Activated CD8-positive, alpha-beta T cell treated with anti-CD3 and anti-CD28 coated beads, Interleukin-2, amount 10 ng/mL, durations not matched to agents 7 days and 5 days (primary cell): ENCODE results near the gene PRR9. TPM values are rescaled to one million over a fixed set of nuclear protein-coding genes. Genes with fewer than 3 reads are reported as not detected.

Experiments
- ATAC-seq: fragments of 150-1000 bp; cut with Tn5 transposase; one replicate; pipeline ENCODE4 v1.10.0; 2021; ENCODE audit warnings: moderate library complexity
- CTCF ChIA-PET: fragments of 350-600 bp; sonication (Branson Sonifier 250); formaldehyde crosslinking; loops from one replicate; lab custom pipeline; 2021; ENCODE audit warnings: antibody characterized with exemption; lab: Charles Lee
- POLR2A ChIA-PET: fragments of 350-600 bp; sonication (Branson Sonifier 250); formaldehyde crosslinking; loops from one replicate; lab custom pipeline; 2021; ENCODE audit warnings: antibody characterized with exemption; lab: Charles Lee
- DNase-seq: peaks from one replicate; pipeline ENCODE4 v3.0.0-alpha.2; 2020
- H3K27ac Mint-ChIP-seq: one replicate; pipeline ENCODE4 v1.8.0; 2021; ENCODE audit warnings: mild to moderate bottlenecking, mixed read lengths
- H3K27me3 Mint-ChIP-seq: one replicate; pipeline ENCODE4 v1.8.0; 2021; ENCODE audit warnings: low read depth, mixed read lengths
- H3K36me3 Mint-ChIP-seq: one replicate; pipeline ENCODE4 v1.8.0; 2021; ENCODE audit warnings: low read depth, mixed read lengths
- H3K4me1 Mint-ChIP-seq: one replicate; pipeline ENCODE4 v1.8.0; 2021; ENCODE audit warnings: low read depth, mixed read lengths
- H3K4me3 Mint-ChIP-seq: one replicate; pipeline ENCODE4 v1.8.0; 2021; ENCODE audit warnings: mild to moderate bottlenecking, mixed read lengths
- H3K9me3 Mint-ChIP-seq: one replicate; pipeline ENCODE4 v1.8.0; 2022; ENCODE audit warnings: mixed read lengths; ENCODE audit not compliant: insufficient read depth
- total RNA-seq, 2 experiments: library from RNA; stranded (reverse); gene quantifications; one replicate each; pipeline ENCODE4 v1.2.3, GENCODE V29; 2021

The PRR9 gene
- total RNA-seq, 2 experiments from 2014 or later = not detected

DNA sequence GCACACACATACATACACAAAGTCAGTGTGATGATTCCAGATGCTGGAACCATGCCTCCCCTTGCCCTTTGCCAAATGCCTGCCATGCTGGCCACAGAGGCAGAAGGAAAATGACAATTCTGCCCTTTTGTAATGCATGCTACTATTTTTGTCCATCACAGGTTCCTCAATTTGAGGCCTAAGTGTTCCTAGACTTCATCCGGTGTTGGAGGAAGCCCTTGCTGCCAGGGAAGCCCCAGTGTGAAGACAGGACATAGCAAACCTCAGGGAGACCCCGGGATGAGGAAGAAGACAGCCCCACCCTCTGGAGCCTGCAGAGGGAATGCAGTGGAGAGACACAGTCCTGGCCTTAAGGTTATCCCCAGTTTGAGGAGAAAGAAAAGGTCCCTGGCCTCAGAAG lies 14.4 kb downstream of the PRR9 start:
- Mint-ChIP-seq H3K4me1 (no peaks in the 10 kb centered on the region), H3K27ac (no peak overlapping the region), H3K4me3 (no peak overlapping the region), H3K36me3 (no peaks in the 10 kb centered on the region), H3K9me3 (no peaks in the 10 kb centered on the region), H3K27me3 (peaks cover 3% of the 10 kb centered on the region)
- ATAC-seq (no peak), DNase-seq (no peak)
- ChIA-PET POLR2A (no interaction called here), CTCF (no interaction called here)

DNA sequence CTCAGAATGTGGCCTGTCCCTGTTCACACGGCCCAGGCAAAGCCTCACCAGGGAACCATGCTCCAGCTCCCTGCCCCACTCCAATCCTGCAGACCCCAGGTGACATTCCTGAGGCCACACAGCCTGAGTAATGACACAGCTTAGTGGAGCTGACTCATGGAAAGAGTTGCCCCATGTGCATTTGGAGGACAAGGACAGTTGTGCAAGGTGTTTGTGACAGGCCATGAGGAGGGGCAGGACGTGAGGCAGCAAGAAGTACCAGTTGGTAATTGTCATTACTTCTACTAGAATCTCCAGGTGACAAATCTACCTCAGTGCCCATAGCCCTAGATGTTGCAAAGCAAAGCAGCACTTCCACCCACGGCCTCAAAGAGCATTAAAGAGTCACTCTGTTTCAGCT lies 15.2 kb downstream of the PRR9 start:
- CTCF ChIA-PET = no interaction called here
- H3K36me3 Mint-ChIP-seq = no peaks in the 10 kb centered on the region

DNA sequence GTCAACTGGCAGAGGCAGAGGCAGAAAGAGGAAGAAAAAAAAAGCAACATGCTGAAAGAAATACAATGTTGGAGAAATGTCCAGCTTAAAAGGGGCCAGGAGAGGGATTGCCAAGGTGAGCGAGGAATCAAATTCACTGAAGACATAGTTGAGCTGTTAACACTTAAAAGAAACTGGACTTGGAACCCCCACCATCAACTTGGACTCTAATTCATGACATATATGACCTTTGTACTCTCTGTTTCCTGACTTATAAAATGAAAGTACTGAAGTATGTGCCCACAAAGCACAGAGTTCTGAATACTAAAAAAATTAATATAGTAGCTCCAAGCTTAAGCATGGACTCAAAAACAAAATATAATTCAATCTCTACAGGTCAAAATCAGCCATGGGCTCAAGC lies 16.1 kb downstream of the PRR9 start:
- no peak for ATAC-seq
- Mint-ChIP-seq H3K9me3 (no peaks in the 10 kb centered on the region), H3K36me3 (no peaks in the 10 kb centered on the region), H3K4me3 (no peak overlapping the region), H3K4me1 (no peaks in the 10 kb centered on the region), H3K27me3 (peaks cover 3% of the 10 kb centered on the region), H3K27ac (no peak overlapping the region)
- ChIA-PET CTCF (interaction anchor here (0.6 to 0.7 kb wide), 2 partner anchors 28 to 363 kb away, joined by 3 to 4 read pairs; no protein-coding TSS in a partner anchor), POLR2A (no interaction called here)
- no peak for DNase-seq

More for the DNA sequence above, 15.2 kb downstream of the PRR9 start:
- Mint-ChIP-seq H3K27me3 (peaks cover 3% of the 10 kb centered on the region), H3K4me3 (no peak overlapping the region), H3K9me3 (no peaks in the 10 kb centered on the region), H3K4me1 (no peaks in the 10 kb centered on the region), H3K27ac (no peak overlapping the region)
- DNase-seq (no peak), ATAC-seq (no peak)
- POLR2A ChIA-PET = no interaction called here

DNA sequence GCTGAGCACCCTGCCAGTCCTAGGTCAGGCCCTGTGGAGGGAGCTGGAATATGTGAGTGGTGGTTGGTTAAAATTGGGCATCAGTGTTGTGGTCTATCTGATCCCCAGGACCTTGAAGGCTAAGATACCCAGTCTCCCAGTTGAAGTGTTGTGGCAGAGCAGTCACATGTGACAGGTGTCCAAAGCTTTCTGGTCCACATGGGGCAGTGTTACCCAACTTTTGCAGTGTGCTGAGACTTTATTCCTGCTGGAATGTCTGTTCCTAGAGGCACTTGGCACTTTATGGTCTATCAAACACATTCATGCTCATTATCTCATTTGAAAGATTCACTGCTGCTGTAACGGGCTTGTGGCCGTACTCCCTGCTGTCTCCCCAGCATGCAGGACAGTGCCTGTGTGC lies 21.1 kb downstream of the PRR9 start:
- no peaks in the 10 kb centered on the region for H3K9me3 Mint-ChIP-seq
- CTCF ChIA-PET = interaction anchor here (1.0 kb wide), 1 partner anchor 10 kb away, joined by 3 read pairs; no protein-coding TSS in a partner anchor
- POLR2A ChIA-PET = no interaction called here

DNA sequence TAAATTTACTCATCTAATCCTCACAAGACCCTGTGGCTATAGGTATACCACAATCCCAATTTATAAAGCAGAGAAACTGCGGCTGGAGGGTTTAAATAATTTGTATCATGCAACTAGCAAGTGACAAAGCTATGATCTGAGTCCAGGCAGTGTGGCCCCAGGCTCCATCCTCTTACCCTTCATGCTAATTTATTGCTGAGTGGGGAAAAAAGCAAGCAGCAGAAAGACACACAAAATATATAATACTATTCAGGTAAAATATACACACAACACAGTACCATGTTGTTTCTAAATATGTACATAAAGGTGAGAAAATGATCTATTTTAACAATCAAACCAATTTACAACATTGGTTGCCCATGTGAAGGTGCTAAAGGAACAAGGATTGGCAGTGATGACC lies 24.8 kb downstream of the PRR9 start:
- no peak for DNase-seq
- Mint-ChIP-seq H3K4me3 (no peak overlapping the region), H3K4me1 (no peaks in the 10 kb centered on the region), H3K9me3 (no peaks in the 10 kb centered on the region), H3K27me3 (no peaks in the 10 kb centered on the region), H3K27ac (no peak overlapping the region), H3K36me3 (no peaks in the 10 kb centered on the region)
- ChIA-PET CTCF (interaction anchor here (0.7 kb wide), 1 partner anchor 13 kb away, joined by 4 read pairs; no protein-coding TSS in a partner anchor), POLR2A (no interaction called here)
- no peak for ATAC-seq

More for the DNA sequence above, 21.1 kb downstream of the PRR9 start:
- DNase-seq = no peak
- no peak overlapping the region for H3K27ac Mint-ChIP-seq
- no peaks in the 10 kb centered on the region for H3K27me3 Mint-ChIP-seq
- no peak for ATAC-seq
- H3K4me3 Mint-ChIP-seq = no peak overlapping the region
- H3K36me3 Mint-ChIP-seq = no peaks in the 10 kb centered on the region
- no peaks in the 10 kb centered on the region for H3K4me1 Mint-ChIP-seq

DNA sequence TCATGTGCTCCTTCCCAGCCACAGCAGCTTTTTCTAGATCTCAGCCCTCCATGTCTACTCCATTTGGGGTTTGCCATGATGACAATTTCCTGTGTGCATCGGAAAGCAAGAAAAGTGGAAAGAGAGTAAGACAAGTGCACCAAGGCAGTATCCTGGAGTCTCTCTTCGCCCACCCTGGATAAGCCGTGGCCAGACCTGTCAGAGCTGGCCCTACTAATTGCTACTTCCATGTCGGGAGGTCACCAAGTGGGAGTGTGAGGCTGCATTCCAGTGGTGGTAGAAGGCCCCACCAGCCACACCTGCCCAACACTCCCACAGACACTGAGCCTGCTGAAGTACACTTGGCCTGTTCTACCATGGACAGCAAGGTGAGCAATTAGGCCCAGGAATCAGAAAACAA lies 28.1 kb downstream of the PRR9 start:
- H3K27me3 Mint-ChIP-seq = peaks cover 11% of the 10 kb centered on the region
- ChIA-PET POLR2A (no interaction called here), CTCF (no interaction called here)
- H3K9me3 Mint-ChIP-seq = no peaks in the 10 kb centered on the region
- no peaks in the 10 kb centered on the region for H3K4me1 Mint-ChIP-seq
- no peak overlapping the region for H3K27ac Mint-ChIP-seq
- no peak for ATAC-seq
- DNase-seq = no peak
- H3K4me3 Mint-ChIP-seq = no peak overlapping the region
- H3K36me3 Mint-ChIP-seq = no peaks in the 10 kb centered on the region

DNA sequence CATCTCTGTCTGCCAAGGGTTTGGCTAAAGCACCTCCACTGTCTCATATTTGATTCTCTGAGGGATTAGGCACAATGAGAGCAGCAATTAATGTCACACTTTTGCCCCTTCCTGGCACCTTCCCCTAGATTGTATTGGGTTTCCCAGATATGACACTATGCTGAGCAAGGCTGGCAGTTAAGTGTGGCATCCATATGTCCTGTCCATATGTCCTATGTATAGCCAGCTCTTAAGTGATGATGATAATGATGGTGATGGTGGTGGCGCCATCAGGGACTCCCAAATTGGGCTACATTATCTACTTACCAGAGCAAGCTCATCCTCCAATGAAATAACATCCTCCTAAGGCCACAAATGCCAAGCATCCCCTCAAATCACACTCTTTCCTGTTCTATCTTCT lies 28.6 kb downstream of the PRR9 start:
- CTCF ChIA-PET = interaction anchor here (1.0 to 1.3 kb wide), 2 partner anchors 8 to 18 kb away, joined by 3 read pairs; no protein-coding TSS in a partner anchor
- H3K4me3 Mint-ChIP-seq = no peak overlapping the region
- H3K36me3 Mint-ChIP-seq = no peaks in the 10 kb centered on the region
- POLR2A ChIA-PET = no interaction called here
- DNase-seq (peak; percentile 9), ATAC-seq (no peak)
- no peaks in the 10 kb centered on the region for H3K4me1 Mint-ChIP-seq
- peaks cover 11% of the 10 kb centered on the region for H3K27me3 Mint-ChIP-seq
- H3K27ac Mint-ChIP-seq = no peak overlapping the region
- H3K9me3 Mint-ChIP-seq = no peaks in the 10 kb centered on the region

DNA sequence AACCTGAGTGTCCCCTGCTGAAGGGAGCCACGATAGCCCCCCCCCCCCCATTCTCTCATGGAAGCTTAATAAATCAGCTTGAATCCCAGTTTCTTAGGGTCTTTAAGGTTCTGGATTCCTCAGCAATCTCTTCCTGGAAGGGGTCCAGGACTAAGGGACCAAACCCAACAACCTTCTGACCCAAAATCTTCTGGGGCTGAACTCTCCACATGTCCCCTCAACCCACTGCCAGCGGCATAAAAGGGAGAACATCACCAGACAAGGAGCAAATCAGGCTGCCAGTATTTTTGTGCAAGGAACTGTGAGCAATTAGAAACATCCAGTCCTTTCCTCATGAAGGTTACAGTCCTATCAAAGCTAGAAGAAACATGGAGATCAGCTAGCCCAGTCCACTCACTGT lies 29.4 kb downstream of the PRR9 start:
- H3K36me3 Mint-ChIP-seq = no peaks in the 10 kb centered on the region
- peaks cover 11% of the 10 kb centered on the region for H3K27me3 Mint-ChIP-seq
- H3K4me1 Mint-ChIP-seq = no peaks in the 10 kb centered on the region
- POLR2A ChIA-PET = no interaction called here
- ATAC-seq = no peak
- DNase-seq = peak; percentile 3
- H3K27ac Mint-ChIP-seq = no peak overlapping the region
- no peak overlapping the region for H3K4me3 Mint-ChIP-seq
- H3K9me3 Mint-ChIP-seq = no peaks in the 10 kb centered on the region
- CTCF ChIA-PET = interaction anchor here (1.0 to 1.3 kb wide), 2 partner anchors 9 to 18 kb away, joined by 3 read pairs; no protein-coding TSS in a partner anchor

DNA sequence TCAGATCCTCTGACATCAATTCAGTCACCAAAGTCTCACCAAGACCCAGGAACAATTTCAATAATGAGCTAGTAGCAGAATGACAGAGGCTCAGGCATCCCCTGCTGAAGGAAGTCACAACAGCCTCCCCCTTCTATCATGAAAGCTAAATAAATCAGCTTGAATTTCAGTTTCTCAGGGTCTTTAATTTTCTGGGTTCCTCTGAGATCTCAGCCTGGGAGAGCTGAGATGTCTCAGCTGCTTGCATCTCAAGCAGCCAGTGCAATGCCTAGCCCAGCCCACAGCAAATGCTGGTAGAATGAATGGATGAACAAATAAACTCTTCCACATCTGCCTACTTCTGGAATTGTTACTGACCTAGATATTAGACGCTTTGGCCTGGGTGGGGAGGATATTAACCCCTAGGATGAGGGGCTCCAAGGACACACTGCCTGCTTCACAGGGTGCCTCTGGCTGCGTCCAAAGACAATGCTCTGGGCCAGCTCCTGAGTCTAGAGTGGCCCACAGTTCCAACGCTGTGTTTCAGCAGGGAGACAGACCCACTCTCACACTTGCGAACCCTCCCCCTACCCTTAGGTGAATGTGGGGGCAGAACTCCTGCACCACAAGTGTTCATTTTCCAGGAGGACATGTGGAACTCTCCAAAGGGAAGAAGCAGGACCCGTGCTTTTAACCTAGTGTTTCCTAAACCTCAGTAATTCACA lies 30.9 kb downstream of the PRR9 start:
- no peak for ATAC-seq

DNA sequence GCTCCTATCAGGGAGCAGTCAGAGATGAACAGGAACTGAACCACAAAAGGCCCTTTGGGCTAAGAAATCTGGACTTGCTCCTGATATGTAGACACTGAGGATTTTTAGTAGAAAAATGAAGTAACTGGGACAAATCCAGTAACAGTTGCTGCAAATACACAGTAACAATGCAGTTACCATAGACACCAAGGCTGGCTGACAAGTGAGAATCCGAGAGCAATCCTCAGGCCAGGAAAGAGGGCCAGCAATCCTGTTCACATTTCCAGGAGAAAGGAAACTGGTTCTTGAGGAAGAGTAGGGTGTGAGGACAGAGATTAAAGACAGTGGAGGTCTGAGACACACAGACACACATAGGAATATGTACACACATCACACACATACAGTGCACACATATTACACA lies 32.8 kb downstream of the PRR9 start:
- Mint-ChIP-seq H3K27ac (no peak overlapping the region), H3K36me3 (no peaks in the 10 kb centered on the region), H3K9me3 (no peaks in the 10 kb centered on the region), H3K4me3 (no peak overlapping the region), H3K27me3 (peaks cover 11% of the 10 kb centered on the region), H3K4me1 (no peaks in the 10 kb centered on the region)
- POLR2A ChIA-PET = no interaction called here
- CTCF ChIA-PET = no interaction called here
- no peak for ATAC-seq
- no peak for DNase-seq

More for the DNA sequence above, 30.9 kb downstream of the PRR9 start:
- POLR2A ChIA-PET = no interaction called here
- Mint-ChIP-seq H3K27ac (no peak overlapping the region), H3K9me3 (no peaks in the 10 kb centered on the region), H3K4me3 (no peak overlapping the region), H3K27me3 (peaks cover 11% of the 10 kb centered on the region), H3K36me3 (no peaks in the 10 kb centered on the region), H3K4me1 (no peaks in the 10 kb centered on the region)
- DNase-seq = peak; percentile 1
- CTCF ChIA-PET = interaction anchor here (0.9 kb wide), 1 partner anchor 20 kb away, joined by 3 read pairs; no protein-coding TSS in a partner anchor

DNA sequence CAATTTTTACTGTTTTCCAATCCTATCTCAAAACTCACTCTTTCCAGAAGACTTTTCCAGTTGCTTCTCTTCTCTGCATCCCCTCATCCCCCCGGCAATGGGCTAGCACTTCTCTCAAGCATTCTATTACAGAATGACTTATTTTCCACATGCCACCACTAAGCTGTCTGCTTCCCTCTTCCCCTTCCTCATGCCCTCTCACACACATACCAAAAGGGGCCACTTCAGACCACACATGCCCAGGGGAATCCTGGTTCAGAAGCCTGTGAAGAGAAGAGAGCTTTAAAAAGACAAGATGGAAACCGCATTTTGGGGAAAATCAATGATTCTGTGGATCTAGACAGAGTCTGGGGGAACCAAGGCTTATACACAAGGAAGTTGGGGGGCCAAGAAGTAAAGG lies 33.7 kb downstream of the PRR9 start:
- H3K27me3 Mint-ChIP-seq = peaks cover 14% of the 10 kb centered on the region
- H3K36me3 Mint-ChIP-seq = no peaks in the 10 kb centered on the region
- ChIA-PET CTCF (no interaction called here), POLR2A (no interaction called here)
- H3K27ac Mint-ChIP-seq = no peak overlapping the region
- no peaks in the 10 kb centered on the region for H3K9me3 Mint-ChIP-seq
- ATAC-seq (no peak), DNase-seq (no peak)
- H3K4me3 Mint-ChIP-seq = no peak overlapping the region
- no peaks in the 10 kb centered on the region for H3K4me1 Mint-ChIP-seq

DNA sequence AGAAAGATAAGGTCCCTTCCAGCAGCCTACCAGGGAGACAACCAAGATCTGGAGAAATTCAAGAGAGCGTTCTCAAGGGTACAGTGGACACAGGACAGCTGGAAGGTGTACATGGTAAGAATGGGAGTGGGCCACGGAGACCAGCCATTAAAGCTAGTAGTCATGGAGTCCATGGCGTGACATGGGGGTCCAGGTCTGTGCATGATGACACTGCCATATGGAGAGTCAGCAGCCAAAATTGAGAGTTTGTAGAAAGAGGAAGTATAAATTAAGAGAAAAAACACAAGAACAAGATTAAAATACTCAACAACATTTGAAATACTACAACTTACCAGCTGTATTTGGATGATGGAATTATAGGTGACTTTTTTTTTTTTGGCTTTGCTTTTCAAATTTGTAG lies 34.2 kb downstream of the PRR9 start:
- no peaks in the 10 kb centered on the region for H3K9me3 Mint-ChIP-seq
- no peak overlapping the region for H3K27ac Mint-ChIP-seq
- no peaks in the 10 kb centered on the region for H3K4me1 Mint-ChIP-seq
- ATAC-seq = no peak
- H3K27me3 Mint-ChIP-seq = peaks cover 14% of the 10 kb centered on the region
- H3K4me3 Mint-ChIP-seq = no peak overlapping the region
- ChIA-PET CTCF (no interaction called here), POLR2A (no interaction called here)
- DNase-seq = no peak
- H3K36me3 Mint-ChIP-seq = no peaks in the 10 kb centered on the region
